SK-N-SH (cell line): ENCODE measurements around the gene CYP39A1.

ENCODE experiments used
- YY1 ChIP-seq: IDR thresholded peaks from 2 replicates; pipeline ENCODE4 v1.4.0; 2012; ENCODE audit warnings: low read depth, mild to moderate bottlenecking
- TF ChIP-seq, protein P1 (sequence below): IDR thresholded peaks from 2 replicates; pipeline ENCODE4 v1.6.1; 2012; ENCODE audit warnings: mild to moderate bottlenecking, low read depth, low read length, moderate library complexity

DNA sequence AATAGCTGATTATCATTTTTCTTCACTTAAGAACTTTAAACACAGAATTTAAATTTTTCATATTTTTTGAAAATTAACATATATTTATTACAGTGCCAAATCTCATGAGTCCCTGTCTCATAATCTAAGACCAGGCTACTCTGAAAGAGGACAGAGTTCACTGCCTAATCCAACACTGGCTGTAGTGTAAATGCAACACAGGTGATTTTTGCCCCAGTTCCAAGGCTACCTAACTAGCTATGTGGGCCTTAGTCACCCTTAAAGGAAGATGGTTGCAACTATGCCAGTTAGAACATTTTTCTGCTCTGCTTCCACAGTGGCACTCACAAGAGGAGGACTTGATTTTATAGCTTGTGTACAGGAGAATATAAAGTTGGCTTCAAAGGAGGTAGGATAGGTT lies 5.0 kb upstream of the CYP39A1 start:
- TF ChIP-seq YY1 = no peak
- TF ChIP-seq, protein P1, sequence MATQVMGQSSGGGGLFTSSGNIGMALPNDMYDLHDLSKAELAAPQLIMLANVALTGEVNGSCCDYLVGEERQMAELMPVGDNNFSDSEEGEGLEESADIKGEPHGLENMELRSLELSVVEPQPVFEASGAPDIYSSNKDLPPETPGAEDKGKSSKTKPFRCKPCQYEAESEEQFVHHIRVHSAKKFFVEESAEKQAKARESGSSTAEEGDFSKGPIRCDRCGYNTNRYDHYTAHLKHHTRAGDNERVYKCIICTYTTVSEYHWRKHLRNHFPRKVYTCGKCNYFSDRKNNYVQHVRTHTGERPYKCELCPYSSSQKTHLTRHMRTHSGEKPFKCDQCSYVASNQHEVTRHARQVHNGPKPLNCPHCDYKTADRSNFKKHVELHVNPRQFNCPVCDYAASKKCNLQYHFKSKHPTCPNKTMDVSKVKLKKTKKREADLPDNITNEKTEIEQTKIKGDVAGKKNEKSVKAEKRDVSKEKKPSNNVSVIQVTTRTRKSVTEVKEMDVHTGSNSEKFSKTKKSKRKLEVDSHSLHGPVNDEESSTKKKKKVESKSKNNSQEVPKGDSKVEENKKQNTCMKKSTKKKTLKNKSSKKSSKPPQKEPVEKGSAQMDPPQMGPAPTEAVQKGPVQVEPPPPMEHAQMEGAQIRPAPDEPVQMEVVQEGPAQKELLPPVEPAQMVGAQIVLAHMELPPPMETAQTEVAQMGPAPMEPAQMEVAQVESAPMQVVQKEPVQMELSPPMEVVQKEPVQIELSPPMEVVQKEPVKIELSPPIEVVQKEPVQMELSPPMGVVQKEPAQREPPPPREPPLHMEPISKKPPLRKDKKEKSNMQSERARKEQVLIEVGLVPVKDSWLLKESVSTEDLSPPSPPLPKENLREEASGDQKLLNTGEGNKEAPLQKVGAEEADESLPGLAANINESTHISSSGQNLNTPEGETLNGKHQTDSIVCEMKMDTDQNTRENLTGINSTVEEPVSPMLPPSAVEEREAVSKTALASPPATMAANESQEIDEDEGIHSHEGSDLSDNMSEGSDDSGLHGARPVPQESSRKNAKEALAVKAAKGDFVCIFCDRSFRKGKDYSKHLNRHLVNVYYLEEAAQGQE = no peak
